Activated CD4-positive, alpha-beta T cell treated with anti-CD3 and anti-CD28 coated beads for 36 hours (primary cell): ENCODE results near the gene NOL4L. TPM values are rescaled to one million over a fixed set of nuclear protein-coding genes. Genes with fewer than 3 reads are reported as not detected.

Experiments
- ATAC-seq: fragments of 200-7000 bp; cut with Tn5 transposase; one replicate; pipeline ENCODE4 v1.10.0; 2021; ENCODE audit warnings: mild to moderate bottlenecking, moderate library complexity
- CTCF ChIA-PET: fragments of 350-600 bp; sonication (Branson Sonifier 250); formaldehyde crosslinking; loops from one replicate; lab custom pipeline; 2021; ENCODE audit warnings: antibody characterized with exemption; lab: Charles Lee
- POLR2A ChIA-PET: fragments of 350-600 bp; sonication (Branson Sonifier 250); formaldehyde crosslinking; loops from one replicate; lab custom pipeline; 2021; ENCODE audit warnings: antibody characterized with exemption, inconsistent platforms; lab: Charles Lee
- DNase-seq: peaks from one replicate; pipeline ENCODE4 v3.0.0-alpha.2; 2020
- H3K27ac Mint-ChIP-seq: one replicate; pipeline ENCODE4 v1.8.0; 2021; ENCODE audit warnings: mixed read lengths
- H3K27me3 Mint-ChIP-seq: one replicate; pipeline ENCODE4 v1.8.0; 2021; ENCODE audit warnings: mixed read lengths
- H3K36me3 Mint-ChIP-seq: one replicate; pipeline ENCODE4 v1.8.0; 2021; ENCODE audit warnings: low read depth, mixed read lengths
- H3K4me1 Mint-ChIP-seq: one replicate; pipeline ENCODE4 v1.8.0; 2021; ENCODE audit warnings: mixed read lengths
- H3K4me3 Mint-ChIP-seq: one replicate; pipeline ENCODE4 v1.8.0; 2021; ENCODE audit warnings: mild to moderate bottlenecking, moderate library complexity, mixed read lengths
- H3K9me3 Mint-ChIP-seq: one replicate; pipeline ENCODE4 v1.8.0; 2021; ENCODE audit warnings: low read depth, mixed read lengths
- intact Hi-C, 2 experiments: fragments of 100-400 bp; cut with DNase I in 1 of 2; cut with micrococcal nuclease in 1 of 2; formaldehyde crosslinking; loops; one replicate each; pipeline versions ENCODE4 v1.14.2 to v1.15.1; 2022 to 2024; cut with DNase I, micrococcal nuclease
- total RNA-seq, 2 experiments: library from RNA; stranded (reverse); gene quantifications; one replicate each; pipeline ENCODE4 v1.2.3, GENCODE V29; 2021

NOL4L gene
- total RNA-seq, 2 experiments from 2014 or later: 17.3 to 22.0 TPM

- no peak for DNase-seq
- H3K4me1 Mint-ChIP-seq: peaks cover 8% of the 10 kb centered on the region
- H3K27me3 Mint-ChIP-seq: peaks cover 3% of the 10 kb centered on the region
- ATAC-seq: no peak
- POLR2A ChIA-PET: interaction anchor here (0.7 kb wide), 1 partner anchor 171 kb away, joined by 3 read pairs; no protein-coding TSS in a partner anchor
- no peak overlapping the region for H3K4me3 Mint-ChIP-seq
- no peaks in the 10 kb centered on the region for H3K36me3 Mint-ChIP-seq
- H3K9me3 Mint-ChIP-seq: no peaks in the 10 kb centered on the region
- CTCF ChIA-PET: interaction anchor here (1.0 kb wide), 1 partner anchor 26 kb away, joined by 3 read pairs; no protein-coding TSS in a partner anchor
- no peak overlapping the region for H3K27ac Mint-ChIP-seq
- intact Hi-C loops: no loop called here
These were observed 39.7 kb upstream of the NOL4L start for GRCh38 chr20:32624687-32625345.

DNA sequence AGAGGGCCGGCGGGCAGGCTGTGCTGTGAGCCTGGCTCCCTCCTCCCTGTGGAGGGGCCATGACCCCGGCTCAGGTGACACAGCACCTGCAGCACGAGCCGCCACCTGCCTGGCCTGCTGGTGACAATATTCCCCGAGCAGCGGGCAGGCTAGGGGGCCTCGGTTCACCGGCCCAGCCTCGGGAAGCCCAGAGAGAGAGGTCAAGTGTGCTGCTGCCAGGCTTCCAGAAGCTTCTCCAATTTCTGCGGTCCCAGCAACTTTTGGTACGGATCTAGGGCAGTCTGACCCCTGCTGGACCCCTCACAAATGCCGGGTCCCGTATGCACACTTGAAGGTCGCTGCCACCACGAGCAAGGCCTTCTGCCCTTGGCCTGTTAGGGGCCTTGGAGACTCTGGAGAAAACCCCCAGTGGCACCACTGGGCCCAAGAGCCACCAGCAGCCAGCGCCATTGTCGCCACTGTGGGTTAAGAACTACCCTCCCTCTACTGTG lies 38.6 kb upstream of the NOL4L start:
- POLR2A ChIA-PET: no interaction called here
- Mint-ChIP-seq H3K27ac (no peak overlapping the region), H3K4me3 (no peak overlapping the region), H3K27me3 (peaks cover 3% of the 10 kb centered on the region), H3K9me3 (no peaks in the 10 kb centered on the region), H3K36me3 (no peaks in the 10 kb centered on the region), H3K4me1 (peaks cover 8% of the 10 kb centered on the region)
- ATAC-seq (no peak), DNase-seq (no peak)
- CTCF ChIA-PET: no interaction called here
- intact Hi-C loops: no loop called here

- no peak overlapping the region for H3K27ac Mint-ChIP-seq
- H3K4me1 Mint-ChIP-seq: peaks cover 5% of the 10 kb centered on the region
- DNase-seq (no peak), ATAC-seq (no peak)
- peaks cover 3% of the 10 kb centered on the region for H3K27me3 Mint-ChIP-seq
- ChIA-PET CTCF (interaction anchor here (0.7 kb wide), 1 partner anchor 310 kb away, joined by 3 read pairs; no protein-coding TSS in a partner anchor), POLR2A (no interaction called here)
- no peaks in the 10 kb centered on the region for H3K9me3 Mint-ChIP-seq
- no peak overlapping the region for H3K4me3 Mint-ChIP-seq
- intact Hi-C loops: no loop called here
- H3K36me3 Mint-ChIP-seq: no peaks in the 10 kb centered on the region
These were observed 37.7 kb upstream of the NOL4L start for GRCh38 chr20:32622585-32623468.

GRCh38 chr20:32621891-32622584 lies 36.9 kb upstream of the NOL4L start:
- Mint-ChIP-seq H3K27ac (no peak overlapping the region), H3K27me3 (peaks cover 3% of the 10 kb centered on the region), H3K4me1 (no peaks in the 10 kb centered on the region), H3K4me3 (no peak overlapping the region), H3K9me3 (no peaks in the 10 kb centered on the region), H3K36me3 (no peaks in the 10 kb centered on the region)
- intact Hi-C loops: no loop called here
- ATAC-seq (no peak), DNase-seq (no peak)
- ChIA-PET POLR2A (no interaction called here), CTCF (interaction anchor here (1.0 kb wide), 1 partner anchor 11 kb away, joined by 3 read pairs; no protein-coding TSS in a partner anchor)

- Mint-ChIP-seq H3K27me3 (peaks cover 3% of the 10 kb centered on the region), H3K4me3 (no peak overlapping the region), H3K4me1 (peaks cover 3% of the 10 kb centered on the region), H3K27ac (no peak overlapping the region), H3K9me3 (no peaks in the 10 kb centered on the region), H3K36me3 (no peaks in the 10 kb centered on the region)
- no peak for DNase-seq
- intact Hi-C loops: no loop called here
- ATAC-seq: no peak
- CTCF ChIA-PET: interaction anchor here (1.0 kb wide), 1 partner anchor 10 kb away, joined by 3 read pairs; no protein-coding TSS in a partner anchor
- POLR2A ChIA-PET: no interaction called here
These were observed 36.1 kb upstream of the NOL4L start for GRCh38 chr20:32621071-32621890.

DNA sequence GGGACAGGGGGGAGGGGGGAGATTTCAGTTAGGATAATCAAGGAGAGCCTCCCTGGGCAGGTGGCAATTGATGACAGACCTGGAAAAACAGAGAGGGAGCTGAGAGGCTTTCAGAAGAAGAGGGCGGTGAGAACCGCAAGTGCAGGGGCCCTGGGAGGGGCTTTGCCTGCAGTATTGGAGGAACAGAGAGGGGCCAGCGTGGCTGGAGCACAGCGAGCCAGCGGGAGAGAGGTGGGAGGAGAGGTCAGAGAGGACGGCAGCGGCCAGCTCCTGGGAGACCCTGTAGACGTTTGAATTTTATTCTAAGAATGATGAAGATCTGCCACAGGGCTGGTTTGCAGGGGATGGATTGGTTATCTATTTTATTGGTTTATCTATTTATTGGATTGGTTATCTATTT lies 34.5 kb upstream of the NOL4L start:
- no peak overlapping the region for H3K27ac Mint-ChIP-seq

GRCh38 chr20:32614772-32615171 lies 29.6 kb upstream of the NOL4L start:
- Mint-ChIP-seq H3K27me3 (no peaks in the 10 kb centered on the region), H3K36me3 (no peaks in the 10 kb centered on the region), H3K9me3 (no peaks in the 10 kb centered on the region), H3K4me1 (peaks cover 6% of the 10 kb centered on the region), H3K27ac (no peak overlapping the region), H3K4me3 (no peak overlapping the region)
- DNase-seq (no peak), ATAC-seq (no peak)
- intact Hi-C loops: no loop called here
- CTCF ChIA-PET: no interaction called here
- POLR2A ChIA-PET: no interaction called here

More for the DNA sequence above, 34.5 kb upstream of the NOL4L start:
- intact Hi-C loops: no loop called here
- H3K4me3 Mint-ChIP-seq: no peak overlapping the region
- POLR2A ChIA-PET: no interaction called here
- CTCF ChIA-PET: interaction anchor here (0.6 to 1.2 kb wide), 3 partner anchors 33 to 97 kb away, joined by 3 to 5 read pairs (median 3); no protein-coding TSS in a partner anchor
- no peak for DNase-seq
- H3K36me3 Mint-ChIP-seq: no peaks in the 10 kb centered on the region
- ATAC-seq: no peak
- H3K9me3 Mint-ChIP-seq: no peaks in the 10 kb centered on the region
- H3K27me3 Mint-ChIP-seq: no peaks in the 10 kb centered on the region
- H3K4me1 Mint-ChIP-seq: peaks cover 6% of the 10 kb centered on the region

DNA sequence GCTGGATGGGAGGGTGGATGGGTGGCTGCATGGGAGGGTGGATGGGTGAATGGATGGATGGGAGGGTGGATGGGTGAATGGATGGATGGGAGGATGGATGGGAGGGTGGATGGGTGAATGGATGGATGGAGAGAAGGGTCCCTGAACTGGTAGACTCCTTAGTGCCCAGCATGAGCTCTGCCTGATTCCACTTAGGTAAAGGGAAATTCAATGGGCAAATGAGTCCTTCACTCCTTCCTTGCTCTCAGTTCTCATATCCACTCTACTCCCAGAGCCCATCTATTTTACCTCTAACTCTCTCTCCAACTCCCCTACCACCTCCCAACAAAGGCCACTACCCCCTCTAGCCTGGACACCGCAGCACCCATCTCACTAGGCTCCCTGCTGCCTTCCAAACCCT lies 29.2 kb upstream of the NOL4L start:
- no peak overlapping the region for H3K27ac Mint-ChIP-seq
- H3K9me3 Mint-ChIP-seq: no peaks in the 10 kb centered on the region
- CTCF ChIA-PET: interaction anchor here (0.7 kb wide), 1 partner anchor 25 kb away, joined by 3 read pairs; no protein-coding TSS in a partner anchor
- DNase-seq (no peak), ATAC-seq (no peak)
- POLR2A ChIA-PET: no interaction called here
- intact Hi-C loops: no loop called here
- H3K4me3 Mint-ChIP-seq: no peak overlapping the region
- no peaks in the 10 kb centered on the region for H3K27me3 Mint-ChIP-seq
- H3K4me1 Mint-ChIP-seq: peaks cover 6% of the 10 kb centered on the region
- H3K36me3 Mint-ChIP-seq: no peaks in the 10 kb centered on the region

DNA sequence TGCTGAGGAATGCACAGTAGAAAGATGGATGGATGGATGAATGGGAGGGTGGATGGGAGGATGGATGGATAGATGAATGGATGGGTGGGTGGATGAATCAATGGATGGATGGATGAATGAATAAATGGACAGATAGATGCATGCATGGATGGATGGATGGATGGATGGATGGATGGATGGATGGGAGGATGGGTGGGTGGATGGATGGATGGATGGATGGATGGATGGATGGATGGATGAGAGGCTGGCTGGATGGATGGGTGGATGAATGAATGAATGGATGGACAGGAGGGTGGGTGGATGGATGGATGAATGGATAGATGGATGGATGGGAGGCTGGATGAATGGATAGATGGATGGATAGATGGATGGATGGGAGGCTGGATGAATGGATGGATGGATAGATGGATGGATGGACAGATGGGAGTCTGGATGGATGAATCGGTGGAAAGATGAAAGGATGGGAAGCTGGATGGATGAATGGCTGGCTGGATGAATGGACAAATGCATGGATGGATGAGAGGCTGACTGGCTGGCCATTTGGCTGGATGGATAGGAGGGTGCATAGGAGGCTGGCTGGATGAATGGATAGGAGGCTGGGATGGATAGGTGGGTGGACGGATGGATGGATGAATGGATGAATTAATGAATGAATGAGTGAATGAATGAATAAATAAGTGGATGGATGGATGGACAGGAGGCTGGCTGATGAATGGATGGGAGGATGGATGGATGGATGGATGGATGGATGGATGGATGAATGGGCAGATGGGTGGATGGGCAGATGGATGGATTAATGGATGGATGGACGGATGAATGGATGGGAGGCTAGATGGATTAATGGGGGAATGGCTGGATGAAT lies 28.3 kb upstream of the NOL4L start:
- no peak overlapping the region for H3K27ac Mint-ChIP-seq
- ChIA-PET CTCF (interaction anchor here (0.7 to 1.0 kb wide), 2 partner anchors 26 to 92 kb away, joined by 3 read pairs; no protein-coding TSS in a partner anchor), POLR2A (no interaction called here)
- DNase-seq (no peak), ATAC-seq (no peak)
- H3K4me1 Mint-ChIP-seq: peaks cover 6% of the 10 kb centered on the region
- H3K9me3 Mint-ChIP-seq: no peaks in the 10 kb centered on the region
- no peaks in the 10 kb centered on the region for H3K27me3 Mint-ChIP-seq
- no peak overlapping the region for H3K4me3 Mint-ChIP-seq
- intact Hi-C loops: no loop called here
- H3K36me3 Mint-ChIP-seq: no peaks in the 10 kb centered on the region
